ENCODE results near the gene KRTAP4-1. TPM values are rescaled to one million over a fixed set of nuclear protein-coding genes. Genes with fewer than 3 reads are reported as not detected.
"Not testable (repeated sequence)": the region's sequence is repeated elsewhere in the genome, so short reads cannot be mapped to it uniquely, and the experiment has no call there.

KRTAP4-1 gene
- total and polyA plus RNA-seq, 2 of the 13 experiments (the other 11 are each of a cell fraction or from before 2014, with no cell fraction given) = not detected

- H3K27ac ChIP-seq (ENCODE audit: extremely low read length, insufficient read depth, low read length) = no peak within 1 kb of the TSS
- H3K79me2 ChIP-seq (ENCODE audit: insufficient read depth, low read length) = no peaks in the 10 kb centered on the region
- in situ Hi-C loops (cut with HindIII; ENCODE audit: extremely low pct_ligation_motif_present, low pct_unique_long_range_greater_than_20kb) = no loop called here
- FAIRE-seq (no peak), ATAC-seq (no peak), DNase-seq (ENCODE audit: low spot score) (peak; percentile 9)
- no peaks in the 10 kb centered on the region for H3K27me3 ChIP-seq (ENCODE audit: control insufficient read depth in 1 of 2, insufficient read depth in 2 of 2, low read length in 2 of 2)
- no peaks in the 10 kb centered on the region for H4K20me1 ChIP-seq (ENCODE audit: insufficient read depth, low read length)
- no peak within 1 kb of the TSS for H3K4me3 ChIP-seq (replicated peaks in 1 of 3; ENCODE audit: insufficient read depth in 1 of 3, low read depth in 2 of 3, low read length in 3 of 3)
- H2AFZ ChIP-seq (ENCODE audit: low read length) = no peak within 1 kb of the TSS
- H3K36me3 ChIP-seq (replicated peaks in 1 of 2; ENCODE audit: control insufficient read depth in 1 of 2, insufficient read depth in 2 of 2, low read length in 2 of 2) = no peaks in the 10 kb centered on the region
- intact Hi-C loops (cut with micrococcal nuclease; ENCODE audit: unreplicated experiment) = no loop called here
- no peak within 1 kb of the TSS for H3K9ac ChIP-seq (ENCODE audit: insufficient read depth, low read depth, low read length)
- CTCF ChIA-PET (ENCODE audit: low intra/inter-chr PET ratio, low total read pairs) = no interaction called here
- peaks cover 43% of the 10 kb centered on the region for H3K9me3 ChIP-seq (ENCODE audit: low read length)
- no TSS peak for BruUV-seq (replicated peaks)
- WGBS (ENCODE audit: low lambda C conversion rate) = 11% methylated on average over 6 of the region's 6 CpGs
- no peak within 1 kb of the TSS for H3K4me2 ChIP-seq (ENCODE audit: low read depth, low read length)
- POLR2A ChIA-PET = no interaction called here
- TF ChIP-seq ZFP1 (CRISPR knock-in tag; IDR thresholded peaks at IDR 0.05) (peak; percentile 97; the same call in 1 of the 2 replicates), ZNF773 (CRISPR knock-in tag; IDR thresholded peaks at IDR 0.05; ENCODE audit: borderline replicate concordance) (no peak), RAD51 (IDR thresholded peaks at IDR 0.05; ENCODE audit: borderline replicate concordance) (peak; percentile 68; the same call in 1 of the 2 replicates), USF2 (IDR thresholded peaks at IDR 0.05; ENCODE audit: low read depth, low read length) (peak; percentile 66), USF2 (CRISPR knock-in tag; IDR thresholded peaks at IDR 0.05; ENCODE audit: borderline replicate concordance) (no peak)
- H3K4me1 ChIP-seq (ENCODE audit: insufficient read depth, low read length) = no peaks in the 10 kb centered on the region
Measured at GRCh38 chr17:41140360-41141131, 44.2 kb downstream of the KRTAP4-1 start, which contains the start of gene KRTAP4-6. TSS of gene KRTAP4-6 (minus strand) at chr17:41140544. CDS start at chr17:41140487, 57 bp downstream.

- H3K4me2 ChIP-seq (ENCODE audit: low read depth, low read length); ATAC-seq; H3K4me1 ChIP-seq (ENCODE audit: insufficient read depth, low read length); H3K27me3 ChIP-seq (ENCODE audit: control insufficient read depth in 1 of 2, insufficient read depth in 2 of 2, low read length in 2 of 2); BruUV-seq (replicated peaks); in situ Hi-C loops (cut with HindIII; ENCODE audit: extremely low pct_ligation_motif_present, low pct_unique_long_range_greater_than_20kb); H3K4me3 ChIP-seq (replicated peaks in 1 of 3; ENCODE audit: insufficient read depth in 1 of 3, low read depth in 2 of 3, low read length in 3 of 3); intact Hi-C loops (cut with micrococcal nuclease; ENCODE audit: unreplicated experiment); H4K20me1 ChIP-seq (ENCODE audit: insufficient read depth, low read length); H3K79me2 ChIP-seq (ENCODE audit: insufficient read depth, low read length); H3K9ac ChIP-seq (ENCODE audit: insufficient read depth, low read depth, low read length); H2AFZ ChIP-seq (ENCODE audit: low read length); H3K36me3 ChIP-seq (replicated peaks in 1 of 2; ENCODE audit: control insufficient read depth in 1 of 2, insufficient read depth in 2 of 2, low read length in 2 of 2); CTCF ChIA-PET (ENCODE audit: low intra/inter-chr PET ratio, low total read pairs); H3K27ac ChIP-seq (ENCODE audit: extremely low read length, insufficient read depth, low read length); FAIRE-seq; DNase-seq (ENCODE audit: low spot score); POLR2A ChIA-PET: not testable (repeated sequence)
- H3K9me3 ChIP-seq (ENCODE audit: low read length) = peaks cover 43% of the 10 kb centered on the region
- WGBS (ENCODE audit: low lambda C conversion rate) = 39% methylated on average over 11 of the region's 12 CpGs
Measured at GRCh38 chr17:41139865-41140264, 44.8 kb downstream of the KRTAP4-1 start.

Small RNA genes lying within 50 kb of the gene (small RNA-seq; reads per million reads assigned to genes)
- gene KRTAP4-17P (ENCODE audit: insufficient read depth in 2 of 3, insufficient read length in 3 of 3, low read depth in 2 of 3, low replicate concordance in 1 of 3) = 0 reads per million in 3 experiments

Other genes with a start within 250 kb of the KRTAP4-1 start
Only the 30 nearest of the 41 such genes appear.
- gene KRTAP1-5, start 157.7 kb downstream of the KRTAP4-1 start, total RNA-seq (2016; rRNA removed; fragmentation: Illumina TruSeq; extraction: Trizol) = not detected in 2 replicates
- gene KRTAP1-5, start 157.7 kb downstream of the KRTAP4-1 start, polyA plus RNA-seq (2011; rRNA removed) = 0.07 and 0.09 TPM in 2 replicates
- not detected in 2 replicates for gene KRTAP1-4, start 154.7 kb downstream of the KRTAP4-1 start, total RNA-seq (2016; rRNA removed; fragmentation: Illumina TruSeq; extraction: Trizol)
- gene KRTAP1-4, start 154.7 kb downstream of the KRTAP4-1 start, polyA plus RNA-seq (2011; rRNA removed) = not detected in 2 replicates
- not detected in 2 replicates for gene KRTAP1-3, start 150.0 kb downstream of the KRTAP4-1 start, total RNA-seq (2016; rRNA removed; fragmentation: Illumina TruSeq; extraction: Trizol)
- gene KRTAP1-3, start 150.0 kb downstream of the KRTAP4-1 start, polyA plus RNA-seq (2011; rRNA removed) = not detected in 2 replicates
- not detected in 2 replicates for gene KRTAP1-1, start 143.5 kb downstream of the KRTAP4-1 start, total RNA-seq (2016; rRNA removed; fragmentation: Illumina TruSeq; extraction: Trizol)
- gene KRTAP1-1, start 143.5 kb downstream of the KRTAP4-1 start, polyA plus RNA-seq (2011; rRNA removed) = not detected in 2 replicates
- gene KRTAP2-1, start 137.6 kb downstream of the KRTAP4-1 start, total RNA-seq (2016; rRNA removed; fragmentation: Illumina TruSeq; extraction: Trizol) = not detected in 2 replicates
- gene KRTAP2-1, start 137.6 kb downstream of the KRTAP4-1 start, polyA plus RNA-seq (2011; rRNA removed) = not detected in 2 replicates
- gene KRTAP2-2, start 129.7 kb downstream of the KRTAP4-1 start, total RNA-seq (2016; rRNA removed; fragmentation: Illumina TruSeq; extraction: Trizol) = not detected in 2 replicates
- gene KRTAP2-2, start 129.7 kb downstream of the KRTAP4-1 start, polyA plus RNA-seq (2011; rRNA removed) = not detected in 2 replicates
- gene KRTAP2-3, start 124.8 kb downstream of the KRTAP4-1 start, total RNA-seq (2016; rRNA removed; fragmentation: Illumina TruSeq; extraction: Trizol) = not detected in 2 replicates
- gene KRTAP2-3, start 124.8 kb downstream of the KRTAP4-1 start, polyA plus RNA-seq (2011; rRNA removed) = 0.24 and 0.25 TPM in 2 replicates
- gene KRTAP2-4, start 119.0 kb downstream of the KRTAP4-1 start, total RNA-seq (2016; rRNA removed; fragmentation: Illumina TruSeq; extraction: Trizol) = not detected in 2 replicates
- not detected in 2 replicates for gene KRTAP2-4, start 119.0 kb downstream of the KRTAP4-1 start, polyA plus RNA-seq (2011; rRNA removed)
- not detected in 2 replicates for gene KRTAP4-7, start 100.8 kb downstream of the KRTAP4-1 start, total RNA-seq (2016; rRNA removed; fragmentation: Illumina TruSeq; extraction: Trizol)
- gene KRTAP4-7, start 100.8 kb downstream of the KRTAP4-1 start, polyA plus RNA-seq (2011; rRNA removed) = not detected in 2 replicates
- not detected in 2 replicates for gene KRTAP4-8, start 86.8 kb downstream of the KRTAP4-1 start, total RNA-seq (2016; rRNA removed; fragmentation: Illumina TruSeq; extraction: Trizol)
- gene KRTAP4-8, start 86.8 kb downstream of the KRTAP4-1 start, polyA plus RNA-seq (2011; rRNA removed) = not detected in 2 replicates
- gene KRTAP4-16, start 82.7 kb downstream of the KRTAP4-1 start, total RNA-seq (2016; rRNA removed; fragmentation: Illumina TruSeq; extraction: Trizol) = not detected in 2 replicates
- gene KRTAP4-16, start 82.7 kb downstream of the KRTAP4-1 start, polyA plus RNA-seq (2011; rRNA removed) = not detected in 2 replicates
- not detected in 2 replicates for gene KRTAP4-9, start 79.5 kb downstream of the KRTAP4-1 start, total RNA-seq (2016; rRNA removed; fragmentation: Illumina TruSeq; extraction: Trizol)
- not detected in 2 replicates for gene KRTAP4-9, start 79.5 kb downstream of the KRTAP4-1 start, polyA plus RNA-seq (2011; rRNA removed)
- not detected in 2 replicates for gene KRTAP4-11, start 66.5 kb downstream of the KRTAP4-1 start, total RNA-seq (2016; rRNA removed; fragmentation: Illumina TruSeq; extraction: Trizol)
- not detected in 2 replicates for gene KRTAP4-11, start 66.5 kb downstream of the KRTAP4-1 start, polyA plus RNA-seq (2011; rRNA removed)
- gene KRTAP4-12, start 60.7 kb downstream of the KRTAP4-1 start, total RNA-seq (2016; rRNA removed; fragmentation: Illumina TruSeq; extraction: Trizol) = not detected in 2 replicates
- gene KRTAP4-12, start 60.7 kb downstream of the KRTAP4-1 start, polyA plus RNA-seq (2011; rRNA removed) = not detected in 2 replicates
- not detected in 2 replicates for gene KRTAP4-6, start 44.4 kb downstream of the KRTAP4-1 start, total RNA-seq (2016; rRNA removed; fragmentation: Illumina TruSeq; extraction: Trizol)
- not detected in 2 replicates for gene KRTAP4-6, start 44.4 kb downstream of the KRTAP4-1 start, polyA plus RNA-seq (2011; rRNA removed)
- not detected in 2 replicates for gene KRTAP4-5, start 35.1 kb downstream of the KRTAP4-1 start, total RNA-seq (2016; rRNA removed; fragmentation: Illumina TruSeq; extraction: Trizol)
- gene KRTAP4-5, start 35.1 kb downstream of the KRTAP4-1 start, polyA plus RNA-seq (2011; rRNA removed) = not detected in 2 replicates
- not detected in 2 replicates for gene KRTAP4-4, start 24.2 kb downstream of the KRTAP4-1 start, total RNA-seq (2016; rRNA removed; fragmentation: Illumina TruSeq; extraction: Trizol)
- gene KRTAP4-4, start 24.2 kb downstream of the KRTAP4-1 start, polyA plus RNA-seq (2011; rRNA removed) = not detected in 2 replicates
- not detected in 2 replicates for gene KRTAP4-3, start 16.7 kb downstream of the KRTAP4-1 start, total RNA-seq (2016; rRNA removed; fragmentation: Illumina TruSeq; extraction: Trizol)
- not detected in 2 replicates for gene KRTAP4-3, start 16.7 kb downstream of the KRTAP4-1 start, polyA plus RNA-seq (2011; rRNA removed)
- not detected in 2 replicates for gene KRTAP4-2, start 6.7 kb downstream of the KRTAP4-1 start, total RNA-seq (2016; rRNA removed; fragmentation: Illumina TruSeq; extraction: Trizol)
- not detected in 2 replicates for gene KRTAP4-2, start 6.7 kb downstream of the KRTAP4-1 start, polyA plus RNA-seq (2011; rRNA removed)
- not detected in 2 replicates for gene KRTAP9-1, start 5.0 kb upstream of the KRTAP4-1 start, total RNA-seq (2016; rRNA removed; fragmentation: Illumina TruSeq; extraction: Trizol)
- not detected in 2 replicates for gene KRTAP9-1, start 5.0 kb upstream of the KRTAP4-1 start, polyA plus RNA-seq (2011; rRNA removed)
- gene KRTAP9-2, start 41.7 kb upstream of the KRTAP4-1 start, total RNA-seq (2016; rRNA removed; fragmentation: Illumina TruSeq; extraction: Trizol) = not detected in 2 replicates
- gene KRTAP9-2, start 41.7 kb upstream of the KRTAP4-1 start, polyA plus RNA-seq (2011; rRNA removed) = not detected in 2 replicates
- not detected in 2 replicates for gene KRTAP9-3, start 47.5 kb upstream of the KRTAP4-1 start, total RNA-seq (2016; rRNA removed; fragmentation: Illumina TruSeq; extraction: Trizol)
- gene KRTAP9-3, start 47.5 kb upstream of the KRTAP4-1 start, polyA plus RNA-seq (2011; rRNA removed) = not detected in 2 replicates
- gene KRTAP9-8, start 53.1 kb upstream of the KRTAP4-1 start, total RNA-seq (2016; rRNA removed; fragmentation: Illumina TruSeq; extraction: Trizol) = not detected in 2 replicates
- not detected in 2 replicates for gene KRTAP9-8, start 53.1 kb upstream of the KRTAP4-1 start, polyA plus RNA-seq (2011; rRNA removed)
- not detected in 2 replicates for gene KRTAP9-4, start 64.8 kb upstream of the KRTAP4-1 start, total RNA-seq (2016; rRNA removed; fragmentation: Illumina TruSeq; extraction: Trizol)
- not detected in 2 replicates for gene KRTAP9-4, start 64.8 kb upstream of the KRTAP4-1 start, polyA plus RNA-seq (2011; rRNA removed)
- gene KRTAP9-9, start 70.5 kb upstream of the KRTAP4-1 start, total RNA-seq (2016; rRNA removed; fragmentation: Illumina TruSeq; extraction: Trizol) = not detected in 2 replicates
- not detected in 2 replicates for gene KRTAP9-9, start 70.5 kb upstream of the KRTAP4-1 start, polyA plus RNA-seq (2011; rRNA removed)
- not detected in 2 replicates for gene KRTAP9-6, start 80.5 kb upstream of the KRTAP4-1 start, total RNA-seq (2016; rRNA removed; fragmentation: Illumina TruSeq; extraction: Trizol)
- not detected in 2 replicates for gene KRTAP9-6, start 80.5 kb upstream of the KRTAP4-1 start, polyA plus RNA-seq (2011; rRNA removed)
- not detected in 2 replicates for gene KRTAP9-7, start 90.8 kb upstream of the KRTAP4-1 start, total RNA-seq (2016; rRNA removed; fragmentation: Illumina TruSeq; extraction: Trizol)
- gene KRTAP9-7, start 90.8 kb upstream of the KRTAP4-1 start, polyA plus RNA-seq (2011; rRNA removed) = not detected in 2 replicates
- not detected in 2 replicates for gene KRTAP29-1, start 117.9 kb upstream of the KRTAP4-1 start, total RNA-seq (2016; rRNA removed; fragmentation: Illumina TruSeq; extraction: Trizol)
- not detected in 2 replicates for gene KRTAP29-1, start 117.9 kb upstream of the KRTAP4-1 start, polyA plus RNA-seq (2011; rRNA removed)
- not detected in 2 replicates for gene KRTAP16-1, start 124.4 kb upstream of the KRTAP4-1 start, total RNA-seq (2016; rRNA removed; fragmentation: Illumina TruSeq; extraction: Trizol)
- gene KRTAP16-1, start 124.4 kb upstream of the KRTAP4-1 start, polyA plus RNA-seq (2011; rRNA removed) = not detected in 2 replicates
- gene KRTAP17-1, start 130.8 kb upstream of the KRTAP4-1 start, total RNA-seq (2016; rRNA removed; fragmentation: Illumina TruSeq; extraction: Trizol) = not detected in 2 replicates
- not detected in 2 replicates for gene KRTAP17-1, start 130.8 kb upstream of the KRTAP4-1 start, polyA plus RNA-seq (2011; rRNA removed)

Measured in HepG2 (cell line).